HL-60/S4 treated with retinoic acid at 250 ng/mL for 4 days and 3 days (cell line): Measurements from ENCODE around the gene TMEM132A.

Experiments used
- in situ Hi-C: fragments of 300-500 bp; cut with MboI; formaldehyde crosslinking; loops from 2 replicates; pipeline ENCODE4 v1.7.0; 2022; ENCODE audit warnings: low sequenced_read_pairs

Gene TMEM132A

DNA sequence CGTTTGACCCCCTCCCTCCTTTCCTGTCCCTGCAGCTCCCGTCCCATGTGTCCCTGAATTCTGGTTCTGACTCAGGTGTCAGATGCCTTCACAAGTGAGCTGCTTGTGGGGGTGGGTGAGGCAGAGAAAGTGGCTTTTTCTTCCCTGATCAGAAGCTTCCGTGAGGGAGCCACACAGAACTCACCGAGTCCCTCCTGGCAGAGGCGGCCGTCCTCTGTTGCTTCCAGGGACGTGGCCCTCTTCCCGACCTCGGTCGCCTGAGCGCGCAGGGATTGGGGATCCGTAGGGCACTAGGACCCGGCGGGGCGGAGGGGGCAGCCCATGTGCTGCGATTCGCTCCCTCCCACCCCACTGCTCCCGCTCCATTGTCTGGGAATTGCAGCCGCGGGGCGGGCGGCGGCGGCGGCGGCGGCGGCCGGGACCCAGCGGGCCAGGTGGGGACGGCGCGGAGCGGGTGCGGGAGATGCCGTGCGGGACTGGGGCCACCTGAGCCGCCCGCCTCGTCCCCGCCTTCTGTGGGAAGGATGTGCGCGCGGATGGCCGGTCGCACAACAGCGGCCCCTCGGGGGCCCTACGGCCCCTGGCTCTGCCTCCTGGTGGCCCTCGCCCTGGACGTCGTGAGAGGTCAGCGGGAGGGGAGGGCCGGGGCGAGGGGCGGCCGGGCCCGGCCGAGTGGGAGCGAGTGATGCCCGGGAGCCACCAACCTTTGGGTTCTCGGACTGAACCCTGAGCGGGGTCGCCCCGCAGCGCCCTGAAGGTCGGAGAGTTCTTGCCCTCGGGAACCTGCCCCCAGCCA lies at the start of gene TMEM132A:
Gene TMEM132A (plus strand): TSS at position 351 of the 796 bp plus-strand sequence. CDS start 174 bp downstream, at position 525.
- in situ Hi-C loops: no loop called here

DNA sequence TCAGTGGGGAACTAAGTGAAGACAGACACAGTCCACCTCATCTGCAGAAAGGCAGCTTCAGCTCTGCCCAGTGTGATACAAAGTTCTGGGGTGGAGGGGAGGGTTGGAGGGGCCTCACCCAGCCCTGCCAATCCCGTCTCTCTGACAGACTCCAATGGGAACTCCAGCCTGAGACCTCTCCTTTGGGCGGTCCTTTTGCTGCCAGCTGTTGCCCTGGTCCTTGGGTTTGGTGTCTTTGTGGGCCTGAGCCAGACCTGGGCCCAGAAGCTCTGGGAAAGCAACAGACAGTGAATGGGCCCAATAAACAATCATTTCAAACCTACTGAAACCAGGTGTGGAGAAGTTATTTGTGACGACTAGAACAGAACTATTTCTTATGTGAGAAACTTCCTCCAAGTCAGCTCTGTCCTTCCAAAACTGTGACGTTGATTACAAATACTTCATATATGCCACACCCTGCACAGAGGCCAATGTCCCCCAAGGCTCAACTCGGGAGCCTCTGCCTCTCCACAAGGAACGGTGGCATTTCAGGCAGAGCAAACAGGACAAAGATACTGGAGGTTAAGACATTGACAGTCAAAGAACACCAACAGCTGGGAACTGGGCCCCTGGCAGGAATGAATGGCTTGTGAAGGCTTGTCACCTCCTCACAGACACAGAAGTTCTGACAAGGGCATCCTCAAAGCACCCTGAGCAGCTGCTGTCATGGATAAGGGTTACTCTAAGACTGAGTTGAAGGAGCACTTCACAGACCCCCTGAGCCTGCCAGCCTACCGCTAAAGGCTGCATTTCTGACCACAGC lies 48.7 kb upstream of the TMEM132A start:
- in situ Hi-C loops: no loop called here

- in situ Hi-C loops: no loop called here
Observed at GRCh38 chr11:60876168-60876485, 48.1 kb upstream of the TMEM132A start.

GRCh38 chr11:60878245-60879101 lies 45.8 kb upstream of the TMEM132A start:
- in situ Hi-C loops: no loop called here

DNA sequence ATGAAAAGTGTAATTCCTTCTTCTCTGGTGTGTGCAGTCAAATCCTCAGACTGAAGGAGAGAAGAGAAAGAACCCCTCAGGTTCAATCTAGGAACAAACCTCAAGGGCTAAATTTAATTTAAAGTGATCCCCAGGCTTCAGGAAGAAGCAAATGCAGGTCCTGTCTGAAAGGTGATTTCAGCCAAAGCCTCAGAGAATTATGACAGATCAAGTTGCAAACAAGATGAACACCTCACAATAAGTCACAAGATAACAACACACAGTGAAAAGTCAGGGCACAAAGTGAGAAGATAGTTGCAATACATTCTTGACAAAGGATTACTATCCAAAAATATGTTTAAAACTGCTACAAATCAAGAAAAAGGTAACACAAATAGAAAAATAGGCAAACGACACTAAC lies 45.2 kb upstream of the TMEM132A start:
- in situ Hi-C loops: no loop called here

- in situ Hi-C loops: no loop called here
Observed at GRCh38 chr11:60879971-60880588, 44.2 kb upstream of the TMEM132A start.

DNA sequence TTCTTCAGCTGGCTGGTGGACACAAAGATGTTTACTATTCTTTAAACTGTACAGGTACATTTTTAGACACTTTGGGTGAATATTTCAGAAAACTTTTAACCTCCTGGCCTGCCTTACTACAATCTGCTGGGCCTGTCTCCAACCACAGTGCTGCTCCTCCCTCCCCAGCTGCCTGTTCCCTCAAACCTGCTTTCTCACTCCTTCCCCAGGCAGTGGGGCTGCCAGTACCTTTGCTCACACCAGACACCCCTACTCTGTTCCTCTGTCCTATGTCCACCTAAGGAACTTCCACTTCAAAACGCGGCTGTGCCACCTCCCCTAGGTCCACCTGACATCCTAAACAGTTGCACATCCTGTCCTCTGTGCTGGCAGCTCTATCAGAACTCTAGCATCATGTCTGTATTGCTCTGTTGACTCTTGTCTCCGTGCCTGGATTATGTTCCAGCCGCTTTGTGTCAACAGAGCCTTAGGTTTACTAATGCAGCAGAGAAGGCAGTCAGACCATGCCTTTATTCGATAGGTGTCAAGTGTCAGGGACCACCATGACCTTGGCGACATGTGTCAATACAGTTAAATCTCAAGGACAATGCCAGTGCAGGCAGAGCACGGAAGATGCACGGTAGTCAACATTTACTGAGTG lies 43.5 kb upstream of the TMEM132A start:
- in situ Hi-C loops: no loop called here

DNA sequence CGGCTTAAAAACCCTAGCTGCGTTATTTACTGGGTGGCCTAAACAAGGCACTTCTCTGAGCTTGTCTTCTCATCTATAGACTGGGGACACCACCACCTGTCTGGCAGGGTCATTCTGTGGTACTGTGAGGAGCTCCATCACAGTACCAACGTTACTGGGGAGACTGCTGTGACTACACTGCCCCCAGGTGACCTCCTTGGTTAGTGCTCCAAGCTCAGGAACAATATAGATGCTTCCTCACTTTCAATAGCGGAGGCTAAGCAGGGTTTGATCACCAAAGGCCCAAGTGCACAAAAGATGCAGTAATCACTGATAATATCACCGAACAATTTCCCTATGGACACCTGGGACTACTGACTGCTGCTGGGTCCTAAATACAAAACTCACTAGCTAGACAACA lies 36.7 kb upstream of the TMEM132A start:
- in situ Hi-C loops: no loop called here

- in situ Hi-C loops: no loop called here
Observed at GRCh38 chr11:60889869-60890311, 34.4 kb upstream of the TMEM132A start.

- in situ Hi-C loops: no loop called here
Observed at GRCh38 chr11:60890696-60891095, 33.6 kb upstream of the TMEM132A start.

DNA sequence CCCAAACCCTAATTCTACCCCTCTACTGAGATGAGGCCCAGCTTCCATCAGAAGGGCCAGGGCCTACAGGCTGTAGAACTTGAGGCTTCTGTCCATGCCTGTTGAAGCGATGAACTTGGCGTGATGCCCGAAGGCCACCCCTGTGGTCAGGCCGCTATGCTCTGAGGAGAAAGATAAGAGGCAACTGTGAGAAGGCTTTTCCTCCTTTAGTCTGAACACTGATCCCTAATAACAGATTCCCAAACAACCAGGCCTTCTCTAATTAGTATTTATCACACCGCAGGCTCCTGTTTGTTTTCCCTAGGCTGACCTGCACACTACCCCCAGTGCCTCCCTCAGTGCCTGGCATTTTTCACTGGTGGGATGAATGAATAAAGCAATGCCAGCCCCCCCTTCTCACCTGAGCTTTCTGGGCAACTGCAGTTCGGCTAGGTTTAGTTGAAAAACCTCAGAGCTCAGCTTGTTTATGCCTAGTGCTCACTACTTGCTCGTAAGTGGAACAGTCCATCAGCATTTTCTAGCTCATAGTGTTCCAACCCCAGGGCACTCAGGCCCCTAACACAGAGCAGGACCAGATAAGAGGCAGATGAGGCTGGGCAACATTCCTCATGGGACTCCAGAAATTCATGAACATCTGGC lies 33.0 kb upstream of the TMEM132A start:
- in situ Hi-C loops: no loop called here

GRCh38 chr11:60895687-60896086 lies 28.6 kb upstream of the TMEM132A start:
- in situ Hi-C loops: no loop called here

DNA sequence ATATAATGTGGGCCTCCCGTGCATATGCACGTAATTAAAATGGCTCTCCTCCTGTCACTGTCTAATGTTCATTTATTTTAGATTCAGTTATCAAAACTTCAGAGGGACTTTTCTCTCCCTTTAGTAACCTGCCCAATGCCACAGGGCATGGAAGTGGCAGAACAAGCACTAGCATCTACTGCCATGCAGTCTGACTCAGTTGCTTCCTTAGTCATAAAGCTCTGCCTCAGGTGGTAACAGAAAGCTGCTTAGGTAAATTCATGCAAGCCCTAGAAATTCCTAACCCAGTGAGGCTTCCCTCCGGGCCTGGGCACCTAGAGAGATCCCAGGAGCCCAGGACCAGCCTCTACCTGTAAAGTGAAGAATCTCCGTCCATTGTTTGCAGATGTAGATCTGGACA lies 26.8 kb upstream of the TMEM132A start:
- in situ Hi-C loops: no loop called here

DNA sequence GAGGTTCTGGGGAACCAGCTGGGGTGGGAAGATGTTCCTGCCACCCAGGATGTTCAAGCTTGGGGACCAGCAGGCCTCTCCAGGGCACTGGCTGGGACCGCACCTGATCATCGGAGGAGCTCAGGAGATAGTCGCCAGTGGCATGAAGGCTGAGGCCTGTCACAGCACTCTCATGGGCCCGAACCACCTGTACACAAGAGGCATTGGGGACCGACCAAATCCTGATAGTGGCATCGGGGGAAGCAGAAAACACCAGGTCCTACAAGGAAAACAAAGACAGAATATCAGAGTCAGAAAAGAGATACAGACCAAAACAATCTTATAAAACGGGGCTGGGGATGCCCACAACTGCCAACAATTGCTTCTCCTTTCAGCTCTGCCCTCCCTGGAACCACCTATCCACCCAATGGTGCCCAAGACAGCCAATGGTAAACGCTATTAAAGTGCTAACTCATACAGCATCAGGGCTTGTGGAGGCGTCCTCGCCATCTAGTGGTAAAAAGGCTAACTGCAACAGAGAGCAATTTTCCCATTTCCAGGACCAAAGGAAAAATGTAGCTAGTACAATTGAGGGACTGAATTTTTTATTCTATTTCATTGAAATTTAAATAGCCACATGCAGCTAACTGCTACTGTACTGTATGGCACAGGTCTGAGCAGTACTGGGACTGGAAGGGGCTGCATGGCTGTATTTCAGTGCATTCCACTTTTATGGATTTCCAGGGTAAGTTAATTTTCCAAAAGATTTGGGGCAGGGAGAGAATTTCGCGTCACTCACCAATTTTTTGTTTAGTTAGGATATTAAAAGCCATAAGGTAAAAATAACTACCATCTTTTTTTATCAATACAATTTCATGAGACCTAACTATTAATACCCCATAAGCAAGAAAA lies 25.0 kb upstream of the TMEM132A start:
- in situ Hi-C loops: no loop called here

- in situ Hi-C loops: no loop called here
Observed at GRCh38 chr11:60899977-60900376, 24.3 kb upstream of the TMEM132A start.

DNA sequence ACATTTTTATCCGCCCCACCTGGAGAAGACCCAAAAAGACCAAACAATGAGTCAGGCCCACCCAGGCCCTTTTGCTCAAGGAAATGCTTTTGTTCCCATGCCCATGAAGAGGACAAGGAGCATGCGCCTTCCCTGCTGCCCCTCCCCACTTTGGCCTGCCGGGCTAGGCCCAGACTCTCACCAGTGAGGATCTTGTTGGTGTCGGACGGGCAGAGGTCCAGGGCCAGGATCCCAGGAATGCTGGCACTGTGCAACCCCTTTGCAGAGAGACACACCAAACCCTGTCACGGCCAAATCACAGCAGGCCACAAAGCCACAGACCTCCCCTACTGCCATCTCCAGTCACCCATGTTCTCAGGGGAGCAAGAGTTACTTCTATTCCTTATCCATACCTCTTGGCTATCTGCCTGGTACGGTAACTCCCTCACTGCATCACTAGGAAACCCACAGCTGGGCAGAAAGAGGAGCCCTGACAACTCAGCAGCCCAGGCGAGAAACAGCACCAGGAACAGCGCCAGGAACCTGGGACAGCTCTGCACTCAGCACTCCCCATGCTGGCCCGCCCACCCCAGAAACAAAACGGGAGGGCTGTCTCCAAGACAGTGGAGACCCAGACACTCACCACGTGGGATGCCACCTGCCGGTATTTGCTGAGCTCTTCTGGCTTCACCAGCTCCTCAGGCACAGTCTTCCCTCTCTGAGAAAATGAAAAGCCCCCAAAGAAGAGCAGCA lies 23.4 kb upstream of the TMEM132A start:
- in situ Hi-C loops: no loop called here

DNA sequence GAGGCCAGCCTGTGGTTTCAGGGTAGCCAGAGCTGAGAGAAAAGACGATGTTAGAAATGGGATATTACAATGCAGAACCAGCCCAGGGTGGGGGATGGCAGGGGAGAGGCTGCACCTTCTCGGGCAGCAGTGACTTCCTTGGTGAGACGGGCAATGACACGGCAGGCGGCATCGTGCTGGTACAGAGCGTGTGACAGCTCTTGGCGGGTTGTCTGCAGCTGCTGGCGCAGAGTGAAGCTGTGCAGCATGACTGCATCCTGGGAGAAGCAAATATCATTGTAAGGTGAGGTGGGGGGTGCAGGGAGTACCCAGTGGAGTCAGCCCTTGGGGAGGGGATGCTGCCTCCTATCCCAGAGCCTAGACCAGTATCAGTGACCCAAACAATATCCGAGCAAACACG lies 21.6 kb upstream of the TMEM132A start:
- in situ Hi-C loops: no loop called here

GRCh38 chr11:60905047-60905446 lies 19.2 kb upstream of the TMEM132A start:
- in situ Hi-C loops: no loop called here
